Hepatocyte (in vitro differentiated cells): ENCODE results near the gene LYPD8. TPM values are rescaled to one million over a fixed set of nuclear protein-coding genes. Genes with fewer than 3 reads are reported as not detected.

Experiments used
- DNase-seq: peaks from one replicate; pipeline ENCODE4 v3.0.0-alpha.2; 2016; ENCODE audit warnings: low spot score
- H2AFZ ChIP-seq: fragments of 200-600 bp; sonication (generic); 2 replicates; pipeline ENCODE4 v1.6.0; 2016; ENCODE audit warnings: antibody characterized with exemption, mild to moderate bottlenecking
- H3K27ac ChIP-seq: fragments of 200-600 bp; sonication (generic); 2 replicates; pipeline ENCODE4 v1.5.1; 2016; ENCODE audit warnings: mild to moderate bottlenecking
- H3K27me3 ChIP-seq: fragments of 200-600 bp; sonication (generic); 2 replicates; pipeline ENCODE4 v1.6.1; 2016
- H3K36me3 ChIP-seq: fragments of 200-600 bp; sonication (generic); replicated peaks from 2 replicates; pipeline ENCODE4 v1.5.1; 2016; ENCODE audit warnings: low read depth; ENCODE audit not compliant: insufficient read depth
- H3K4me1 ChIP-seq: fragments of 200-600 bp; sonication (generic); 2 replicates; pipeline ENCODE4 v1.5.1; 2016; ENCODE audit warnings: mild to moderate bottlenecking, moderate library complexity; ENCODE audit not compliant: insufficient read depth
- H3K4me2 ChIP-seq: fragments of 200-600 bp; sonication (generic); 2 replicates; pipeline ENCODE4 v1.6.0; 2016
- H3K4me3 ChIP-seq: fragments of 200-600 bp; sonication (generic); 2 replicates; pipeline ENCODE4 v1.5.1; 2016; ENCODE audit warnings: mild to moderate bottlenecking
- H3K79me2 ChIP-seq: fragments of 200-600 bp; sonication (generic); 2 replicates; pipeline ENCODE4 v1.6.0; 2017; ENCODE audit warnings: mild to moderate bottlenecking
- H3K9me2 ChIP-seq: fragments of 200-600 bp; sonication (generic); replicated peaks from 2 replicates; pipeline ENCODE4 v1.6.0; 2017; ENCODE audit warnings: mild to moderate bottlenecking; ENCODE audit not compliant: insufficient read depth
- H3K9me3 ChIP-seq: fragments of 200-600 bp; sonication (generic); 2 replicates; pipeline ENCODE4 v1.5.1; 2016; ENCODE audit warnings: low read depth, mild to moderate bottlenecking
- H4K20me1 ChIP-seq: fragments of 200-600 bp; sonication (generic); 2 replicates; pipeline ENCODE4 v1.6.0; 2016; ENCODE audit warnings: mild to moderate bottlenecking; ENCODE audit not compliant: insufficient read depth, poor library complexity, severe bottlenecking
- CTCF ChIP-seq: fragments of 200-600 bp; sonication (generic); IDR thresholded peaks from 2 replicates; pipeline ENCODE4 v1.5.1; 2016; ENCODE audit warnings: antibody characterized with exemption, mild to moderate bottlenecking; ENCODE audit not compliant: poor library complexity
- EZH2 ChIP-seq: fragments of 200-600 bp; sonication (generic); IDR thresholded peaks from 2 replicates; pipeline ENCODE4 v1.6.1; 2016; ENCODE audit warnings: antibody characterized with exemption, mild to moderate bottlenecking, borderline replicate concordance
- EZH2phosphoT487 ChIP-seq: fragments of 200-600 bp; sonication (generic); IDR thresholded peaks from one replicate; pipeline ENCODE4 v1.6.1; 2018; ENCODE audit warnings: antibody characterized with exemption, mild to moderate bottlenecking, low read depth, moderate library complexity; ENCODE audit not compliant: unreplicated experiment, severe bottlenecking
- WGBS: methylation state at CpG from one replicate; pipeline ENCODE4 v1.1.6; 2016; ENCODE audit warnings: low lambda C conversion rate; ENCODE audit errors: missing lambda C conversion rate; 5-methylcytosine and 5-hydroxymethylcytosine counted together
- polyA plus RNA-seq: library from polyadenylated mRNA; unstranded; fragments of >200 nt; fragmentation: Nextera tagmentation; extraction: Ambion mirVana; gene quantifications from 2 replicates; pipeline ENCODE4 v1.2.1, GENCODE V29; 2016
- total RNA-seq: library from RNA; depleted of rRNA; stranded (reverse); fragments of >200 nt; gene quantifications from 2 replicates; pipeline ENCODE4 v1.2.3, GENCODE V29; 2014

Gene LYPD8
- total and polyA plus RNA-seq, 2 experiments from 2014 or later, result not detected

DNA sequence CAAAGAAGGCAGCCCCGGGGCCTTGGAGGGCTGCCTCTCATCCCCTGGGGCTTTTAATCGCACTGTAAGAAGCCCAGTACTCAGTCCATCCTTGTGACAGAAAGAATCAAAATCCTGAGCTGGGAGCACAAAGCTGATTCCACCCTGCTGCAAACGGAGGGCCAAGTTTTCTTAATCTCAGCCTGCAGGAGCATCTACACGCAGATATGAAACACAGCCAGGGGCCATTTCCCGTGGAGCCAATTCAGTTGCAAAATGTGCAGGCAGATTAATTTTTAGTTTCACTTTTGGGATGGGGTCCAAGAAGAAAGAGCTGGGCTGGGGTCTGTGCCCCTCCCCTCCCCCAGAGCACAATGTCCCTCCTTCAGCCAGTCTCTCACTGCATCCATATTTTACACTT, 4.4 kb downstream of the LYPD8 start:
- DNase-seq, result no peak
- Histone ChIP-seq H3K4me3 (no peak overlapping the region), H3K4me2 (no peak overlapping the region), H3K27me3 (no peaks in the 10 kb centered on the region), H2AFZ (no peak overlapping the region), H3K36me3 (no peaks in the 10 kb centered on the region), H3K79me2 (no peaks in the 10 kb centered on the region), H3K4me1 (no peaks in the 10 kb centered on the region), H3K9me2 (no peaks in the 10 kb centered on the region), H3K27ac (no peak overlapping the region), H3K9me3 (no peaks in the 10 kb centered on the region), H4K20me1 (no peaks in the 10 kb centered on the region)
- WGBS, result 68% methylated on average over 5 of the region's 5 CpGs
- no peak for TF ChIP-seq CTCF
- no peak for TF ChIP-seq EZH2phosphoT487
- TF ChIP-seq EZH2, result no peak

DNA sequence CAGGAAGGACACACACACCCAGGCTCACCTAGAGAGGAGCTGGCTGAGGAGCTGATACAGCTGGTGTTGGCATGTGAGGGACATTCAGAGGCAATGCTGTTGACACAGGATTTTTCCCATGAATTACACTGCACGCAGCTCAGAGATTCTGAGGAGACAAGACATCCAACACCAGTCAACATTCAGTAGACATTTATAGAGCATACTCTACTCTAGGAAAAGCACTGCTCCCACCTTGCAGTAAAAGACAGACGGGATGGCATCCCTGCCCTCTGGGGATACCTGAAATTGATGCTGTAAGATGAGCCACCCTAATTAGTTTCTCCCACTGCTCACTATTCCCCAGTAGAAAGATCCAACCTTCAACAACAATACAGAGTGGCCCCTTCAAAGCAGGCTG, 5.1 kb downstream of the LYPD8 start:
- Histone ChIP-seq H3K27me3 (no peaks in the 10 kb centered on the region), H3K36me3 (no peaks in the 10 kb centered on the region), H3K4me3 (no peak overlapping the region), H3K4me2 (no peak overlapping the region), H3K4me1 (no peaks in the 10 kb centered on the region), H2AFZ (no peak overlapping the region), H4K20me1 (no peaks in the 10 kb centered on the region), H3K27ac (no peak overlapping the region), H3K9me3 (no peaks in the 10 kb centered on the region), H3K79me2 (no peaks in the 10 kb centered on the region), H3K9me2 (no peaks in the 10 kb centered on the region)
- DNase-seq, result no peak
- TF ChIP-seq CTCF (no peak), EZH2phosphoT487 (no peak), EZH2 (no peak)
- 74% methylated on average over 2 of the region's 2 CpGs for WGBS

- no peaks in the 10 kb centered on the region for H3K27me3 ChIP-seq
- no peaks in the 10 kb centered on the region for H3K9me3 ChIP-seq
- H3K4me1 ChIP-seq, result no peaks in the 10 kb centered on the region
- H3K4me2 ChIP-seq, result no peak overlapping the region
- 88% methylated on average over 7 of the region's 10 CpGs for WGBS
- no peak for DNase-seq
- H3K27ac ChIP-seq, result no peak overlapping the region
- no peaks in the 10 kb centered on the region for H4K20me1 ChIP-seq
- no peak overlapping the region for H2AFZ ChIP-seq
- no peak overlapping the region for H3K4me3 ChIP-seq
- H3K79me2 ChIP-seq, result no peaks in the 10 kb centered on the region
- H3K9me2 ChIP-seq, result no peaks in the 10 kb centered on the region
- no peak for TF ChIP-seq EZH2phosphoT487
- no peaks in the 10 kb centered on the region for H3K36me3 ChIP-seq
These were observed 7.3 kb downstream of the LYPD8 start for GRCh38 chr1:248748211-248748610.

DNA sequence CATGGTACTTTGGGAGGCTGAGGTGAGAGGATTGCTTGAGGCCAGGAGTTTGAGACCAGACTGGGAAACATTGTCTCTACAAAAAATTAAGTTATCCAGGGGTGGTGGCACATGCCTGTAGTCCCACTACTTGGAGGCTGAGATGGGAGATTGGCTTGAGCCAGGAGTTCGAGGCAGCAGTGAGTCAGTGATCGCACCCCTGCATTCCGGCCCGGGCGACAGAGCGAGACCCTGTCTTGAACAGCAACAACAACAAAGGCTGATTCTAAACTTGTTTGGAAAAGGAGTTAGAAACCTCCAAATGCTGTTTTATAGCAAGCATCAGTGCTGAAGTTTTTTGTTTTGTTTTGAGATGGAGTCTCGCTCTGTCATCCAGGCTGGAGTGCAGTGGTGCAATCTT, 14.7 kb downstream of the LYPD8 start:
- DNase-seq, result no peak
- Histone ChIP-seq H4K20me1 (no peaks in the 10 kb centered on the region), H2AFZ (no peak overlapping the region), H3K79me2 (no peaks in the 10 kb centered on the region), H3K36me3 (no peaks in the 10 kb centered on the region), H3K4me1 (no peaks in the 10 kb centered on the region), H3K27ac (no peak overlapping the region), H3K4me2 (no peak overlapping the region), H3K9me2 (no peaks in the 10 kb centered on the region), H3K9me3 (no peaks in the 10 kb centered on the region), H3K27me3 (no peaks in the 10 kb centered on the region), H3K4me3 (no peak overlapping the region)
- 82% methylated on average over 7 of the region's 7 CpGs for WGBS
- TF ChIP-seq EZH2phosphoT487, result no peak
- TF ChIP-seq EZH2, result no peak
- no peak for TF ChIP-seq CTCF
